ENCODE results near the gene ARCN1. TPM values are rescaled to one million over a fixed set of nuclear protein-coding genes. Genes with fewer than 3 reads are reported as not detected.
"Not testable (repeated sequence)": the region's sequence is repeated elsewhere in the genome, so short reads cannot be mapped to it uniquely, and the experiment has no call there.

Gene ARCN1
- polyA plus RNA-seq, 2 donors = 44.7 to 58.0 TPM

DNA sequence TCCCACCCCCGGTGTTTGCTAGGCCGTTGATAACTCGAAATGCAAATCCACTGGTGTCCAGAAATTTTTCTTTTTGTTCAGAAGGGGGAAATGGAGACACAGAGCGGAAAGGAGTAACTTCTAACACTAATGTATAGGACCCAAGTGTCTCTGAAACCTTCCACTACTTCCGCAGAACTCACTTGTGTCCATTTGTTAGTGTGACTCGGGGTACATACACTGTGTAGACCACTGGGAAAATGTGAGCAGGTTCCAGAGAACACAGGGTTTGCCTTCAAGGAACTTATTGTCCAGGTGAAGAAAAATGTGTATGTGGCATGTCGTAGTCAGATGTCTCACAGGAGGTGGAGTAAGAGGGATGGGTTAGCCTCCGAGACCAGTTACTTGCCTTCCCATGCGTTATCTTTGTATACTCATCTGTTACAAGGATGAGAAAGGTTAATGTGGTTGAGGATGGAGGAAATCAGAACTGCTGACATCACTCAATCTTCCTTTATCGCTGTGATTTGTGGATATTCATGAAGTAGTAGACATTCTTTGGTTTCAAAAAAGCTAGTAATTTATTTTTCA is 857 bp downstream of the ARCN1 start:
- Histone ChIP-seq H3K27me3 (ENCODE audit: control insufficient read depth in 1 of 2, insufficient read depth in 2 of 2, low read length in 2 of 2) (no peaks in the 10 kb centered on the region), H3K4me1 (ENCODE audit: control insufficient read depth in 2 of 2, insufficient read depth in 2 of 2, low read length in 1 of 2) (peaks cover 0 to 2% of the 10 kb centered on the region in 2 donors), H3K27ac (ENCODE audit: low read depth in 2 of 2, low read length in 1 of 2) (peak overlapping the region; percentile 93 to 97), H3K36me3 (ENCODE audit: control insufficient read depth in 2 of 2, insufficient read depth in 2 of 2, low read length in 1 of 2) (no peaks in the 10 kb centered on the region), H3K4me3 (ENCODE audit: low read depth in 1 of 2, low read length in 2 of 2) (peak overlapping the region; percentile 88 to 91), H3K9me3 (ENCODE audit: control insufficient read depth in 2 of 2, insufficient read depth in 1 of 2, low read depth in 1 of 2, low read length in 1 of 2) (no peaks in the 10 kb centered on the region)
- 2 to 3% methylated on average over 10 of the region's 10 CpGs for WGBS, 2 donors

DNA sequence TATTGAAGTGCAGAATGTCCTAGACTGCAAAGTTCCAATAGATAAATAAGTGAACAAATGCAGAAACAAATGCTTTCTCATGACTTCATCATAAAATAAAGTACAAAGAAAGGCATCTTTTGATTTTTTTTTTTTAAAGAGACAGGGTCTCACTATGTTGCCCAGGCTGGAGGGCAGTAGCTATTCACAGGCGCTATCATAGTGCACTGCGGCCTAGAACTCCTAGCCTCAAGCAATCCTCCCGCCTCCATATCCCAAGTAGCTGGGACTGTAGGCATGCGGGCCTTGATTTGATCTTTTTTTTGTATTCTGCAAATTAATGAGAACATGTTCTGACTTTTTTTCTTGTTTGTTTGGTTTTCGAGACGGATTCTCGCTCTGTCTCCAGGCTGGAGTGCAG is 2.4 kb downstream of the ARCN1 start:
- Histone ChIP-seq H3K27ac (ENCODE audit: low read depth in 2 of 2, low read length in 1 of 2) (no peak overlapping the region), H3K27me3 (ENCODE audit: control insufficient read depth in 1 of 2, insufficient read depth in 2 of 2, low read length in 2 of 2) (no peaks in the 10 kb centered on the region), H3K36me3 (ENCODE audit: control insufficient read depth in 2 of 2, insufficient read depth in 2 of 2, low read length in 1 of 2) (no peaks in the 10 kb centered on the region), H3K4me3 (ENCODE audit: low read depth in 1 of 2, low read length in 2 of 2) (no peak overlapping the region), H3K9me3 (ENCODE audit: control insufficient read depth in 2 of 2, insufficient read depth in 1 of 2, low read depth in 1 of 2, low read length in 1 of 2) (no peaks in the 10 kb centered on the region), H3K4me1 (ENCODE audit: control insufficient read depth in 2 of 2, insufficient read depth in 2 of 2, low read length in 1 of 2) (peaks cover 0 to 2% of the 10 kb centered on the region in 2 donors)
- 83 to 86% methylated on average over 7 of the region's 7 CpGs for WGBS, 2 donors

DNA sequence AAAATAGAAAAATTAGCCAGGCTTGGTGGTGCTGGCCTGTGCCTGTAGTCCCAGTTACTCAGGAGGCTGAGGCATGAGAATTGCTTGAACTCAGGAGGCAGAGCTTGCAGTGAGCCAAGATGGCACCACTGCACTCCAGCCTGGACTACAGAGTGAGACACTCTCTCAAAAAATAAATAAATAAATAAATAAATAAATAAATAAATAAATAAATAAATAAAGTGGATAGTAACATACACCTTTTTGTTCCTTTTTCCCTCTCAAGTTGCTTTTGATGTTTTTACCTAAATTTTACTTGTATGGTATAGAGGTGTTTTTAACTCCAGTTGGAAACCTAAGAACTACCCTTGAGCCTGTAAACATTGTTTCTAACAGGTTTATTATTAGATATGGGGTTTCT is 5.8 kb downstream of the ARCN1 start:
- H3K27me3 ChIP-seq (ENCODE audit: control insufficient read depth in 1 of 2, insufficient read depth in 2 of 2, low read length in 2 of 2); H3K27ac ChIP-seq (ENCODE audit: low read depth in 2 of 2, low read length in 1 of 2); H3K4me1 ChIP-seq (ENCODE audit: control insufficient read depth in 2 of 2, insufficient read depth in 2 of 2, low read length in 1 of 2); H3K4me3 ChIP-seq (ENCODE audit: low read depth in 1 of 2, low read length in 2 of 2); H3K9me3 ChIP-seq (ENCODE audit: control insufficient read depth in 2 of 2, insufficient read depth in 1 of 2, low read depth in 1 of 2, low read length in 1 of 2); H3K36me3 ChIP-seq (ENCODE audit: control insufficient read depth in 2 of 2, insufficient read depth in 2 of 2, low read length in 1 of 2): not testable (repeated sequence)

- no peaks in the 10 kb centered on the region for H3K4me1 ChIP-seq (ENCODE audit: control insufficient read depth in 2 of 2, insufficient read depth in 2 of 2, low read length in 1 of 2)
- WGBS, 2 donors = 68 to 71% methylated on average over 6 of the region's 6 CpGs
- H3K4me3 ChIP-seq (ENCODE audit: low read depth in 1 of 2, low read length in 2 of 2) = no peak overlapping the region
- H3K27me3 ChIP-seq (ENCODE audit: control insufficient read depth in 1 of 2, insufficient read depth in 2 of 2, low read length in 2 of 2) = no peaks in the 10 kb centered on the region
- H3K27ac ChIP-seq (ENCODE audit: low read depth in 2 of 2, low read length in 1 of 2) = no peak overlapping the region
- H3K36me3 ChIP-seq (ENCODE audit: control insufficient read depth in 2 of 2, insufficient read depth in 2 of 2, low read length in 1 of 2) = peaks cover 8 to 9% of the 10 kb centered on the region in 2 donors
- H3K9me3 ChIP-seq (ENCODE audit: control insufficient read depth in 2 of 2, insufficient read depth in 1 of 2, low read depth in 1 of 2, low read length in 1 of 2) = no peaks in the 10 kb centered on the region
Observed at GRCh38 chr11:118581057-118581456, 8.8 kb downstream of the ARCN1 start.

GRCh38 chr11:118587952-118588351 is 15.7 kb downstream of the ARCN1 start:
- 98 to 100% methylated on average over 1 of the region's 1 CpG for WGBS, 2 donors
- no peak overlapping the region for H3K4me3 ChIP-seq (ENCODE audit: low read depth in 1 of 2, low read length in 2 of 2)
- H3K9me3 ChIP-seq (ENCODE audit: control insufficient read depth in 2 of 2, insufficient read depth in 1 of 2, low read depth in 1 of 2, low read length in 1 of 2) = no peaks in the 10 kb centered on the region
- peaks cover 11 to 17% of the 10 kb centered on the region in 2 donors for H3K36me3 ChIP-seq (ENCODE audit: control insufficient read depth in 2 of 2, insufficient read depth in 2 of 2, low read length in 1 of 2)
- H3K4me1 ChIP-seq (ENCODE audit: control insufficient read depth in 2 of 2, insufficient read depth in 2 of 2, low read length in 1 of 2) = no peaks in the 10 kb centered on the region
- no peak overlapping the region for H3K27ac ChIP-seq (ENCODE audit: low read depth in 2 of 2, low read length in 1 of 2)
- H3K27me3 ChIP-seq (ENCODE audit: control insufficient read depth in 1 of 2, insufficient read depth in 2 of 2, low read length in 2 of 2) = no peaks in the 10 kb centered on the region

GRCh38 chr11:118592616-118593367 is 20.6 kb downstream of the ARCN1 start:
- Histone ChIP-seq H3K9me3 (ENCODE audit: control insufficient read depth in 2 of 2, insufficient read depth in 1 of 2, low read depth in 1 of 2, low read length in 1 of 2) (no peaks in the 10 kb centered on the region), H3K4me1 (ENCODE audit: control insufficient read depth in 2 of 2, insufficient read depth in 2 of 2, low read length in 1 of 2) (no peaks in the 10 kb centered on the region), H3K36me3 (ENCODE audit: control insufficient read depth in 2 of 2, insufficient read depth in 2 of 2, low read length in 1 of 2) (peaks cover 0 to 20% of the 10 kb centered on the region in 2 donors), H3K27me3 (ENCODE audit: control insufficient read depth in 1 of 2, insufficient read depth in 2 of 2, low read length in 2 of 2) (no peaks in the 10 kb centered on the region), H3K4me3 (ENCODE audit: low read depth in 1 of 2, low read length in 2 of 2) (no peak overlapping the region), H3K27ac (ENCODE audit: low read depth in 2 of 2, low read length in 1 of 2) (no peak overlapping the region)
- WGBS, 2 donors = 77 to 83% methylated on average over 2 of the region's 2 CpGs

DNA sequence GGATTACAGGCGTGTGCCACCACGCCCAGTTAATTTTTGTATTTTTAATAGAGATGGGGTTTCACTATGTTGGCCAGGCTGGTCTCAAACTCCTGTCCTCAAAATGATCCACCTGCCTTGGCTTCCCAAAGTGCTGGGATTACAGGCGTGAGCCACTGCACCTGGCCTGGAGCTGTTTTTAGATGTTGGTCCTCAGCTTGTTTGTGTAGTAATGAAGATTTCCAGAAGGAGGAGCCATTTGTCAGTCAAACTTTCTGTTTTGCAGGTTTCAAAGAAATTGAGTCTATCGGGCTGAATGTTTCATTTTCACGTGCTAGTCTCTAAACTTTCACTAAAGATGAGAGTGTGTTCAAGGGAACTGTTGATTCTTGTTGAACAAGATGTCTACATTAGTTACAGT is 22.8 kb downstream of the ARCN1 start:
- not testable (repeated sequence) for H3K9me3 ChIP-seq (ENCODE audit: control insufficient read depth in 2 of 2, insufficient read depth in 1 of 2, low read depth in 1 of 2, low read length in 1 of 2); H3K4me3 ChIP-seq (ENCODE audit: low read depth in 1 of 2, low read length in 2 of 2); H3K27ac ChIP-seq (ENCODE audit: low read depth in 2 of 2, low read length in 1 of 2); H3K4me1 ChIP-seq (ENCODE audit: control insufficient read depth in 2 of 2, insufficient read depth in 2 of 2, low read length in 1 of 2); H3K27me3 ChIP-seq (ENCODE audit: control insufficient read depth in 1 of 2, insufficient read depth in 2 of 2, low read length in 2 of 2)
- H3K36me3 ChIP-seq (ENCODE audit: control insufficient read depth in 2 of 2, insufficient read depth in 2 of 2, low read length in 1 of 2) = peaks cover 0 to 16% of the 10 kb centered on the region in 2 donors
- 44 to 47% methylated on average over 5 of the region's 5 CpGs for WGBS, 2 donors

- Histone ChIP-seq H3K4me1 (ENCODE audit: control insufficient read depth in 2 of 2, insufficient read depth in 2 of 2, low read length in 1 of 2) (no peaks in the 10 kb centered on the region), H3K9me3 (ENCODE audit: control insufficient read depth in 2 of 2, insufficient read depth in 1 of 2, low read depth in 1 of 2, low read length in 1 of 2) (no peaks in the 10 kb centered on the region), H3K4me3 (ENCODE audit: low read depth in 1 of 2, low read length in 2 of 2) (no peak overlapping the region), H3K36me3 (ENCODE audit: control insufficient read depth in 2 of 2, insufficient read depth in 2 of 2, low read length in 1 of 2) (peaks cover 7 to 17% of the 10 kb centered on the region in 2 donors), H3K27ac (ENCODE audit: low read depth in 2 of 2, low read length in 1 of 2) (no peak overlapping the region), H3K27me3 (ENCODE audit: control insufficient read depth in 1 of 2, insufficient read depth in 2 of 2, low read length in 2 of 2) (no peaks in the 10 kb centered on the region)
- WGBS, 2 donors = 85 to 87% methylated on average over 16 of the region's 16 CpGs
Observed at GRCh38 chr11:118596224-118597146, 24.3 kb downstream of the ARCN1 start.

DNA sequence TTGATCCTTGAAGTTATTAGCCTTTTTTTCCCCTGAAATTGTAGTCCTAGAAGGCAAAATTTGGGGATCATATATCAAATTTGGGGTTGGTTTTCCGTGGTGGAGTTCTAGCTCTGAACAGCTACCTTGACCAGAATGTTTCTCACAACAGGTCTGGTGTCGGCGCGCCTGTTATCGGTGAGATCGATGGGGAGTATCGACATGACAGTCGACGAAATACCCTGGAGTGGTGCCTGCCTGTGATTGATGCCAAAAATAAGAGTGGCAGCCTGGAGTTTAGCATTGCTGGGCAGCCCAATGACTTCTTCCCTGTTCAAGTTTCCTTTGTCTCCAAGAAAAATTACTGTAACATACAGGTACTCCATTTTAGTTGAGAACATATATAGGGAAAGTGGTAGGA is 25.3 kb downstream of the ARCN1 start:
- Histone ChIP-seq H3K4me3 (ENCODE audit: low read depth in 1 of 2, low read length in 2 of 2) (no peak overlapping the region), H3K36me3 (ENCODE audit: control insufficient read depth in 2 of 2, insufficient read depth in 2 of 2, low read length in 1 of 2) (peaks cover 9 to 26% of the 10 kb centered on the region in 2 donors), H3K27me3 (ENCODE audit: control insufficient read depth in 1 of 2, insufficient read depth in 2 of 2, low read length in 2 of 2) (no peaks in the 10 kb centered on the region), H3K9me3 (ENCODE audit: control insufficient read depth in 2 of 2, insufficient read depth in 1 of 2, low read depth in 1 of 2, low read length in 1 of 2) (no peaks in the 10 kb centered on the region), H3K4me1 (ENCODE audit: control insufficient read depth in 2 of 2, insufficient read depth in 2 of 2, low read length in 1 of 2) (no peaks in the 10 kb centered on the region), H3K27ac (ENCODE audit: low read depth in 2 of 2, low read length in 1 of 2) (no peak overlapping the region)
- whole genome bisulfite sequencing, 2 donors = 90 to 93% methylated on average over 9 of the region's 9 CpGs

Measured in esophagus (tissue), 2 donors.